Inferior parietal cortex (tissue), 1 donor: ENCODE results near the gene SELENOV.

ENCODE experiments used
- DNase-seq: peaks from one replicate; pipeline ENCODE4 v3.0.0-alpha.2; 2016; ENCODE audit errors: extremely low spot score

Gene SELENOV

GRCh38 chr19:39558624-39559117 lies 43.7 kb downstream of the SELENOV start:
- no peak for DNase-seq

GRCh38 chr19:39563408-39563807 lies 48.5 kb downstream of the SELENOV start:
- no peak for DNase-seq

GRCh38 chr19:39566064-39566463 lies 51.1 kb downstream of the SELENOV start:
- no peak for DNase-seq

- DNase-seq = no peak
These were observed 53.7 kb downstream of the SELENOV start for GRCh38 chr19:39568604-39569003.
